Spleen (tissue), 7 donors: ENCODE results near the gene RNASEH2C.
"Not testable (repeated sequence)": the region's sequence is repeated elsewhere in the genome, so short reads cannot be mapped to it uniquely, and the experiment has no call there.

Source experiments
- CTCF ChIP-seq, 11 experiments: fragments of 200-600 bp in 7 of 11; fragments of 450-650 bp in 4 of 11; sonication (generic) in 4 of 11; IDR thresholded peaks in 8 of 11; conservative IDR thresholded peaks in 3 of 11; 1 replicate in 7 of 11; 2 replicates in 4 of 11; pipeline versions ENCODE4 v1.4.0 to v1.8.0; 2016 to 2021; ENCODE audit warnings: antibody characterized with exemption in 11 of 11, inconsistent platforms in 4 of 11, mild to moderate bottlenecking in 1 of 11
- POLR2A ChIP-seq, 3 donors: fragments of 450-650 bp; IDR thresholded peaks; one replicate each; pipeline ENCODE4 v1.5.1; 2017; ENCODE audit warnings: antibody characterized with exemption in 3 of 3, mild to moderate bottlenecking in 1 of 3
- POLR2AphosphoS5 ChIP-seq, 3 donors: sonication (generic); formaldehyde crosslinking; IDR thresholded peaks; one replicate each; pipeline ENCODE4 v1.5.1; 2017; ENCODE audit warnings: antibody characterized with exemption in 3 of 3
- donor health status: DM: no; HTN: no; CAD: no; lungs with moderate emphysema.
- donor health status: DM: no; HTN: no; CAD: no.
- donor health status: DM: no; HTN: no; CAD: no.

GRCh38 chr11:65735111-65735510 is 14.5 kb upstream of the RNASEH2C start:
- not testable (repeated sequence) for TF ChIP-seq CTCF (IDR thresholded peaks at IDR 0.05 in 8 of 11, conservative IDR thresholded peaks at IDR 0.05 in 3 of 11); POLR2AphosphoS5 (IDR thresholded peaks at IDR 0.05); POLR2A (IDR thresholded peaks at IDR 0.05)
